H1 (cell line): ENCODE results near the gene SYNGR4. TPM values are rescaled to one million over a fixed set of nuclear protein-coding genes. Genes with fewer than 3 reads are reported as not detected.

Source experiments
- CTCF ChIA-PET: fragments of 300-600 bp; sonication (Branson Sonifier 250); formaldehyde crosslinking; loops from one replicate; lab custom pipeline; 2021; ENCODE audit not compliant: partially characterized antibody; lab: Charles Lee
- POLR2A ChIA-PET: fragments of 300-600 bp; sonication (Branson Sonifier 250); formaldehyde crosslinking; loops from one replicate; lab custom pipeline; 2021; ENCODE audit warnings: inconsistent platforms; ENCODE audit not compliant: partially characterized antibody; lab: Charles Lee
- DNase-seq, 2 experiments: peaks; one replicate each; pipeline versions ENCODE4 v3.0.0 to v3.0.0-alpha.2; 2010 to 2022; ENCODE audit warnings: low spot score in 2 of 2, low read depth in 1 of 2, mixed read lengths in 1 of 2
- FAIRE-seq: peaks from 2 replicates; lab custom pipeline; 2011; peaks lifted over from hg19 to GRCh38; lab: Jason Lieb, UNC
- H2AFZ ChIP-seq: 2 replicates; pipeline ENCODE4 v1.8.1; 2012; ENCODE audit warnings: low read length, inconsistent platforms
- H2AK5ac ChIP-seq: 2 replicates; pipeline ENCODE4 v1.6.1; 2013; ENCODE audit warnings: low read depth, low read length
- H2BK120ac ChIP-seq: replicated peaks from 2 replicates; pipeline ENCODE3; 2013; ENCODE audit warnings: low read depth, low read length, inconsistent platforms
- H2BK12ac ChIP-seq: 2 replicates; pipeline ENCODE4 v1.6.1; 2013; ENCODE audit warnings: low read depth, low read length
- H2BK15ac ChIP-seq: 2 replicates; pipeline ENCODE4 v1.6.1; 2013; ENCODE audit warnings: low read length
- H2BK20ac ChIP-seq: 2 replicates; pipeline ENCODE4 v1.6.1; 2013; ENCODE audit warnings: low read length
- H2BK5ac ChIP-seq: 2 replicates; pipeline ENCODE4 v1.6.1; 2013; ENCODE audit warnings: low read depth, low read length
- H3K14ac ChIP-seq: 2 replicates; pipeline ENCODE4 v1.6.1; 2013; ENCODE audit warnings: inconsistent platforms; ENCODE audit not compliant: insufficient read length
- H3K18ac ChIP-seq: 2 replicates; pipeline ENCODE4 v1.6.1; 2013; ENCODE audit warnings: low read length; ENCODE audit errors: extremely low read depth
- H3K23ac ChIP-seq: 2 replicates; pipeline ENCODE4 v1.6.1; 2013; ENCODE audit warnings: inconsistent platforms; ENCODE audit not compliant: insufficient read length
- H3K23me2 ChIP-seq: 2 replicates; pipeline ENCODE4 v1.6.1; 2013; ENCODE audit warnings: low read depth, low read length
- H3K27ac ChIP-seq: 2 replicates; pipeline ENCODE4 v1.6.1; 2011; ENCODE audit warnings: low read depth, low read length, inconsistent platforms
- H3K27me3 ChIP-seq, 4 experiments: replicated peaks in 1 of 4; 1 replicate in 1 of 4; 2 replicates in 3 of 4; pipeline versions ENCODE4 v1.6.1 to v1.8.1; 2011 to 2013; ENCODE audit warnings: low read length in 3 of 4, mild to moderate bottlenecking in 3 of 4, inconsistent platforms in 2 of 4, mixed read lengths in 2 of 4, moderate library complexity in 1 of 4; ENCODE audit not compliant: control insufficient read depth in 3 of 4, insufficient read depth in 3 of 4; ENCODE audit errors: extremely low read depth in 1 of 4
- H3K36me3 ChIP-seq, 4 experiments: 2 replicates each; pipeline versions ENCODE4 v1.6.1 to v1.8.1; 2011 to 2013; ENCODE audit warnings: mild to moderate bottlenecking in 4 of 4, low read length in 3 of 4, moderate library complexity in 2 of 4, control low read depth in 1 of 4, inconsistent platforms in 1 of 4; ENCODE audit not compliant: insufficient read depth in 4 of 4, control insufficient read depth in 2 of 4
- H3K4ac ChIP-seq: replicated peaks from 2 replicates; pipeline ENCODE3; 2013; ENCODE audit warnings: low read length, low read depth, mixed read lengths, inconsistent platforms; ENCODE audit not compliant: insufficient read length
- H3K4me1 ChIP-seq, 4 experiments: replicated peaks in 1 of 4; 1 replicate in 1 of 4; 2 replicates in 3 of 4; pipeline versions ENCODE4 v1.6.1 to v1.8.1; 2011 to 2013; ENCODE audit warnings: low read length in 3 of 4, inconsistent platforms in 2 of 4, mixed read lengths in 1 of 4; ENCODE audit not compliant: insufficient read depth in 4 of 4, control insufficient read depth in 3 of 4
- H3K4me2 ChIP-seq, 2 experiments: 2 replicates each; pipeline versions ENCODE4 v1.6.1 to v1.8.1; 2011 to 2013; ENCODE audit warnings: low read depth in 2 of 2, low read length in 2 of 2, control low read depth in 1 of 2, inconsistent platforms in 1 of 2, mild to moderate bottlenecking in 1 of 2; ENCODE audit not compliant: insufficient read depth in 1 of 2
- H3K4me3 ChIP-seq, 4 experiments: fragments of 200-600, 300-600 bp in 1 of 4; sonication (generic), shearing (Covaris generic), sonication (Bioruptor Twin) in 1 of 4; 2 replicates each; pipeline versions ENCODE4 v1.5.1 to v1.8.1; 2011 to 2016; ENCODE audit warnings: low read length in 4 of 4, low read depth in 3 of 4, control low read depth in 2 of 4, inconsistent platforms in 2 of 4, mild to moderate bottlenecking in 2 of 4, mixed read lengths in 1 of 4, moderate library complexity in 1 of 4; ENCODE audit not compliant: insufficient read depth in 2 of 4; ENCODE audit errors: extremely low read depth in 1 of 4
- H3K56ac ChIP-seq: replicated peaks from 2 replicates; pipeline ENCODE3; 2013; ENCODE audit warnings: low read depth, mild to moderate bottlenecking, mixed read lengths, low read length, inconsistent platforms; ENCODE audit not compliant: insufficient read length
- H3K79me1 ChIP-seq: 2 replicates; pipeline ENCODE4 v1.6.1; 2013; ENCODE audit warnings: low read depth, low read length, control low read depth
- H3K79me2 ChIP-seq, 2 experiments: 2 replicates each; pipeline versions ENCODE4 v1.6.1 to v1.8.1; 2012 to 2013; ENCODE audit warnings: low read length in 2 of 2, mild to moderate bottlenecking in 2 of 2, inconsistent platforms in 1 of 2; ENCODE audit not compliant: insufficient read depth in 2 of 2, control insufficient read depth in 1 of 2
- H3K9ac ChIP-seq, 4 experiments: replicated peaks in 1 of 4; 1 replicate in 1 of 4; 2 replicates in 3 of 4; pipeline versions ENCODE4 v1.6.1 to v1.8.1; 2011 to 2013; ENCODE audit warnings: low read depth in 3 of 4, low read length in 3 of 4, control low read depth in 2 of 4, mild to moderate bottlenecking in 2 of 4, moderate library complexity in 2 of 4, inconsistent platforms in 1 of 4; ENCODE audit errors: extremely low read depth in 1 of 4
- H3K9me3 ChIP-seq, 2 experiments: 2 replicates each; pipeline versions ENCODE4 v1.6.1 to v1.8.1; 2012 to 2013; ENCODE audit warnings: mild to moderate bottlenecking in 2 of 2, moderate library complexity in 2 of 2, control low read depth in 1 of 2, inconsistent platforms in 1 of 2, low read depth in 1 of 2, low read length in 1 of 2, mixed read lengths in 1 of 2; ENCODE audit not compliant: insufficient read depth in 2 of 2
- H4K20me1 ChIP-seq, 2 experiments: replicated peaks in 1 of 2; 2 replicates each; pipeline versions ENCODE3 to v1.8.1; 2011 to 2013; ENCODE audit warnings: inconsistent platforms in 2 of 2, low read length in 2 of 2, mild to moderate bottlenecking in 1 of 2; ENCODE audit not compliant: insufficient read depth in 2 of 2, control insufficient read depth in 1 of 2
- H4K5ac ChIP-seq: 2 replicates; pipeline ENCODE4 v1.6.1; 2013; ENCODE audit warnings: low read length, low read depth, mixed read lengths, inconsistent platforms; ENCODE audit not compliant: insufficient read length
- H4K8ac ChIP-seq: 2 replicates; pipeline ENCODE4 v1.8.0; 2013; ENCODE audit warnings: mild to moderate bottlenecking, moderate library complexity, low read length, inconsistent platforms; ENCODE audit not compliant: insufficient read depth; ENCODE audit errors: extremely low read depth
- H4K91ac ChIP-seq: replicated peaks from 2 replicates; pipeline ENCODE3; 2013; ENCODE audit warnings: low read length, mixed read lengths, inconsistent platforms; ENCODE audit not compliant: insufficient read length
- CHD1 ChIP-seq: IDR thresholded peaks from 2 replicates; pipeline ENCODE4 v1.6.1; 2012; ENCODE audit warnings: low read depth, low read length, improper control_type of control experiment
- E2F6 ChIP-seq: IDR thresholded peaks from 2 replicates; pipeline ENCODE4 v1.6.1; 2012; ENCODE audit warnings: inconsistent platforms
- EP300 ChIP-seq, 2 experiments: IDR thresholded peaks; 1 replicate in 1 of 2; 2 replicates in 1 of 2; pipeline ENCODE4 v1.6.1; 2011 to 2012; ENCODE audit warnings: low read depth in 2 of 2, low read length in 2 of 2, mild to moderate bottlenecking in 2 of 2, borderline replicate concordance in 1 of 2, inconsistent platforms in 1 of 2, moderate library complexity in 1 of 2
- EZH2 ChIP-seq: fragments of 200-600 bp; sonication (generic); IDR thresholded peaks from 2 replicates; pipeline ENCODE4 v1.7.1; 2012; ENCODE audit warnings: low read depth, mild to moderate bottlenecking, moderate library complexity, low read length, inconsistent platforms; ENCODE audit not compliant: severe bottlenecking
- GABPA ChIP-seq: IDR thresholded peaks from 2 replicates; pipeline ENCODE4 v1.6.1; 2011; ENCODE audit warnings: mild to moderate bottlenecking, low read length, moderate library complexity, borderline replicate concordance; ENCODE audit not compliant: insufficient read depth
- GTF2F1 ChIP-seq: IDR thresholded peaks from 2 replicates; pipeline ENCODE4 v1.6.1; 2012; ENCODE audit warnings: low read depth, low read length, improper control_type of control experiment, borderline replicate concordance
- KDM5A ChIP-seq: fragments of 200-600 bp; IDR thresholded peaks from 2 replicates; pipeline ENCODE4 v1.7.1; 2012; ENCODE audit warnings: mild to moderate bottlenecking, low read length, inconsistent platforms, mixed read lengths
- MAX ChIP-seq: IDR thresholded peaks from 2 replicates; pipeline ENCODE4 v1.6.1; 2012; ENCODE audit warnings: inconsistent platforms
- POU5F1 ChIP-seq: IDR thresholded peaks from 2 replicates; pipeline ENCODE4 v1.6.1; 2011; ENCODE audit warnings: low read depth, mild to moderate bottlenecking, low read length, moderate library complexity
- RXRA ChIP-seq: IDR thresholded peaks from 2 replicates; pipeline ENCODE4 v1.6.1; 2011; ENCODE audit warnings: low read depth, mild to moderate bottlenecking, low read length, moderate library complexity; ENCODE audit not compliant: insufficient read depth
- SAP30 ChIP-seq: fragments of 300-600 bp; sonication (generic); IDR thresholded peaks from 2 replicates; pipeline ENCODE4 v1.7.1; 2012; ENCODE audit warnings: low read length, moderate library complexity, mild to moderate bottlenecking, inconsistent platforms; ENCODE audit not compliant: insufficient read depth, insufficient replicate concordance
- TBP ChIP-seq: IDR thresholded peaks from 2 replicates; pipeline ENCODE4 v1.6.1; 2011; ENCODE audit warnings: low read depth, low read length, improper control_type of control experiment
- TEAD4 ChIP-seq: IDR thresholded peaks from 2 replicates; pipeline ENCODE4 v1.6.1; 2012; ENCODE audit warnings: low read depth, low read length, inconsistent platforms, mixed read lengths
- WGBS, 2 experiments: shearing (Covaris generic) in 1 of 2; methylation state at CpG; one replicate each; pipeline versions ENCODE4 v1.1.6 to v1.1.7; 2013 to 2015; ENCODE audit warnings: low lambda C conversion rate in 2 of 2, mixed read lengths in 2 of 2, inconsistent platforms in 1 of 2, low coverage in 1 of 2, missing lambda C conversion rate in 1 of 2; ENCODE audit not compliant: insufficient replicate concordance in 2 of 2, insufficient coverage in 1 of 2, insufficient read length in 1 of 2; ENCODE audit errors: extremely low coverage in 1 of 2, missing lambda C conversion rate in 1 of 2; 5-methylcytosine and 5-hydroxymethylcytosine counted together
- polyA plus RNA-seq, 7 experiments: library from polyadenylated mRNA; depleted of rRNA in 3 of 7; stranded (reverse) in 5 of 7; unstranded in 2 of 7; fragments of >200 nt in 5 of 7; fragments of 200-250 nt in 2 of 7; gene quantifications; 1 replicate in 5 of 7; 2 replicates in 1 of 7; 4 replicates in 1 of 7; pipeline versions ENCODE4 v1.2.1 to v1.2.3, GENCODE V29; 2011 to 2013; ENCODE audit warnings: missing spikeins in 2 of 7, mixed read lengths in 2 of 7
- total RNA-seq: library from RNA; stranded (reverse); fragmentation: NEBNext Ultra II Directional; extraction: Animal tissue kit (Norgen Biotek cat#: 25700); gene quantifications from 2 replicates; pipeline ENCODE4 v1.2.1, GENCODE V29; 2021

Gene SYNGR4
- total and polyA plus RNA-seq, 2 of the 8 experiments (the other 6 are each of a cell fraction or from before 2014, with no cell fraction given): 0.41 TPM; not detected in 1

- H3K4me2 ChIP-seq: no peak overlapping the region
- H3K14ac ChIP-seq: no peak overlapping the region
- H3K4ac ChIP-seq: no peak overlapping the region
- H3K79me1 ChIP-seq: no peaks in the 10 kb centered on the region
- no peak overlapping the region for H2BK15ac ChIP-seq
- DNase-seq: no peak
- no peak overlapping the region for H4K5ac ChIP-seq
- no peak overlapping the region for H3K56ac ChIP-seq
- H2AFZ ChIP-seq: no peak overlapping the region
- H2AK5ac ChIP-seq: no peak overlapping the region
- H3K4me3 ChIP-seq: no peak overlapping the region
- H3K9me3 ChIP-seq: no peaks in the 10 kb centered on the region
- no peak overlapping the region for H3K9ac ChIP-seq
- no peak overlapping the region for H2BK5ac ChIP-seq
- peaks cover 0 to 7% (median 2%) of the 10 kb centered on the region in 4 experiments; a peak in 2 of 7 replicates for H3K27me3 ChIP-seq
- no peak overlapping the region for H4K91ac ChIP-seq
- peaks cover 7% of the 10 kb centered on the region for H3K23me2 ChIP-seq
- H3K18ac ChIP-seq: no peak overlapping the region
- H2BK20ac ChIP-seq: no peak overlapping the region
- no peak for FAIRE-seq
- no peaks in the 10 kb centered on the region for H4K20me1 ChIP-seq
- no peak overlapping the region for H3K27ac ChIP-seq
- no peak overlapping the region for H2BK12ac ChIP-seq
- no peak overlapping the region for H2BK120ac ChIP-seq
- no peak overlapping the region for H4K8ac ChIP-seq
- no peaks in the 10 kb centered on the region for H3K79me2 ChIP-seq
- peaks cover 0 to 5% (median 4%) of the 10 kb centered on the region in 4 experiments; a peak in 4 of 7 replicates for H3K4me1 ChIP-seq
- no peaks in the 10 kb centered on the region for H3K36me3 ChIP-seq
- ChIA-PET CTCF (interaction anchor here (0.8 to 2.6 kb wide), 3 partner anchors 12 to 29 kb away, joined by 4 to 12 read pairs (median 9); partner anchors contain the start of gene KDELR1), POLR2A (interaction anchor here (1.1 to 3.1 kb wide), 3 partner anchors 9 to 38 kb away, joined by 3 to 27 read pairs (median 3); partner anchors contain the start of gene KDELR1)
- no peak overlapping the region for H3K23ac ChIP-seq
- WGBS, 2 experiments: 95% methylated on average over 3 of the region's 3 CpGs; no CpG with 5 or more reads in 1 of the 2 experiments
- no peak for TF ChIP-seq EZH2
- no peak for TF ChIP-seq TEAD4
- no peak for TF ChIP-seq GTF2F1
- no peak for TF ChIP-seq KDM5A
- no peak for TF ChIP-seq E2F6
- TF ChIP-seq POU5F1: no peak
- TF ChIP-seq MAX: no peak
- TF ChIP-seq GABPA: no peak
- TF ChIP-seq RXRA: no peak
- TF ChIP-seq EP300 (IDR thresholded peaks at IDR 0.05; ENCODE audit: borderline replicate concordance in 1 of 2, low read depth in 2 of 2, low read length in 2 of 2): no peak
- no peak for TF ChIP-seq SAP30
- TF ChIP-seq CHD1: no peak
- TF ChIP-seq TBP: no peak
These were observed 2.3 kb upstream of the SYNGR4 start for GRCh38 chr19:48361912-48362311.
